H1 (cell line): ENCODE data around the gene SBNO1. TPM values are rescaled to one million over a fixed set of nuclear protein-coding genes. Genes with fewer than 3 reads are reported as not detected.

Experiments used
- ATF2 ChIP-seq: IDR thresholded peaks from 2 replicates; pipeline ENCODE4 v1.6.1; 2012; ENCODE audit warnings: low read length, inconsistent platforms
- BACH1 ChIP-seq: IDR thresholded peaks from 2 replicates; pipeline ENCODE4 v1.6.1; 2012; ENCODE audit warnings: low read length, improper control_type of control experiment
- CHD7 ChIP-seq: fragments of 300-600 bp; sonication (generic); IDR thresholded peaks from 2 replicates; pipeline ENCODE4 v1.7.1; 2012; ENCODE audit warnings: low read length, moderate library complexity, mild to moderate bottlenecking, inconsistent platforms; ENCODE audit not compliant: insufficient replicate concordance
- RAD21 ChIP-seq, 2 experiments: IDR thresholded peaks in 1 of 2; conservative IDR thresholded peaks in 1 of 2; 2 replicates each; pipeline ENCODE4 v1.6.1; 2011; ENCODE audit warnings: low read depth in 2 of 2, low read length in 2 of 2, improper control_type of control experiment in 1 of 2, inconsistent platforms in 1 of 2, mild to moderate bottlenecking in 1 of 2, moderate library complexity in 1 of 2
- SIN3A ChIP-seq, 2 experiments: IDR thresholded peaks in 1 of 2; conservative IDR thresholded peaks in 1 of 2; 2 replicates each; pipeline ENCODE4 v1.6.1; 2011 to 2012; ENCODE audit warnings: low read length in 2 of 2, improper control_type of control experiment in 1 of 2, low read depth in 1 of 2, mild to moderate bottlenecking in 1 of 2
- polyA plus RNA-seq, 7 experiments: library from polyadenylated mRNA; depleted of rRNA in 3 of 7; stranded (reverse) in 5 of 7; unstranded in 2 of 7; fragments of >200 nt in 5 of 7; fragments of 200-250 nt in 2 of 7; gene quantifications; 1 replicate in 5 of 7; 2 replicates in 1 of 7; 4 replicates in 1 of 7; pipeline versions ENCODE4 v1.2.1 to v1.2.3, GENCODE V29; 2011 to 2013; ENCODE audit warnings: missing spikeins in 2 of 7, mixed read lengths in 2 of 7
- total RNA-seq: library from RNA; stranded (reverse); fragmentation: NEBNext Ultra II Directional; extraction: Animal tissue kit (Norgen Biotek cat#: 25700); gene quantifications from 2 replicates; pipeline ENCODE4 v1.2.1, GENCODE V29; 2021

Gene SBNO1
- total and polyA plus RNA-seq, 2 of the 8 experiments (the other 6 are each of a cell fraction or from before 2014, with no cell fraction given), result 6.7 to 57.7 TPM

- TF ChIP-seq RAD21 (IDR thresholded peaks at IDR 0.05 in 1 of 2, conservative IDR thresholded peaks at IDR 0.05 in 1 of 2; ENCODE audit: low read depth in 2 of 2, low read length in 2 of 2) (no peak), CHD7 (no peak), BACH1 (no peak), SIN3A (conservative IDR thresholded peaks at IDR 0.05 in 1 of 2, IDR thresholded peaks at IDR 0.05 in 1 of 2; ENCODE audit: low read depth in 1 of 2, low read length in 2 of 2) (no peak), ATF2 (no peak)
Observed at GRCh38 chr12:123354600-123354999, 10.0 kb downstream of the SBNO1 start (continued).
